SK-N-SH (cell line): ENCODE measurements around the gene SLC6A3. TPM values are rescaled to one million over a fixed set of nuclear protein-coding genes. Genes with fewer than 3 reads are reported as not detected.

ENCODE experiments used
- CTCF ChIA-PET: fragments of 300-600, 350-600 bp; formaldehyde crosslinking; extraction: SDS; loops from one replicate; lab custom pipeline; 2021; lab: Yijun Ruan, JAX
- POLR2A ChIA-PET: fragments of 350-600 bp; sonication (Branson Sonifier 250); formaldehyde crosslinking; extraction: SDS; loops from one replicate; lab custom pipeline; 2020; ENCODE audit warnings: antibody characterized with exemption, inconsistent platforms; lab: Yijun Ruan, JAX
- DNase-seq: peaks from one replicate; pipeline ENCODE4 v3.0.0; 2012
- H2AFZ ChIP-seq: fragments of 200-600 bp; sonication (generic); 2 replicates; pipeline ENCODE4 v1.8.1; 2016; ENCODE audit warnings: antibody characterized with exemption, mild to moderate bottlenecking, low read depth
- H3F3A ChIP-seq: fragments of 200-600 bp; sonication (generic); replicated peaks from 2 replicates; pipeline ENCODE3; 2016; ENCODE audit warnings: antibody characterized with exemption, mild to moderate bottlenecking; ENCODE audit not compliant: insufficient read depth
- H3K27ac ChIP-seq, 2 experiments: fragments of 200-500 bp in 1 of 2; fragments of 200-600 bp in 1 of 2; sonication (Bioruptor generic) in 1 of 2; sonication (generic), shearing (Covaris generic) in 1 of 2; 2 replicates each; pipeline versions ENCODE4 v1.5.1 to v1.6.1; 2014 to 2016; ENCODE audit warnings: low read depth in 2 of 2, inconsistent platforms in 1 of 2, low read length in 1 of 2, mild to moderate bottlenecking in 1 of 2, mixed read lengths in 1 of 2
- H3K27me3 ChIP-seq: fragments of 200-600 bp; sonication (generic), shearing (Covaris generic); 2 replicates; pipeline ENCODE4 v1.6.1; 2016; ENCODE audit warnings: mixed run types; ENCODE audit not compliant: insufficient read depth
- H3K36me3 ChIP-seq, 2 experiments: fragments of 200-500 bp in 1 of 2; fragments of 200-600 bp in 1 of 2; sonication (Bioruptor generic) in 1 of 2; sonication (generic) in 1 of 2; replicated peaks in 1 of 2; 2 replicates each; pipeline versions ENCODE3 to v1.5.1; 2014 to 2016; ENCODE audit warnings: low read length in 1 of 2, mild to moderate bottlenecking in 1 of 2; ENCODE audit not compliant: insufficient read depth in 2 of 2, control insufficient read depth in 1 of 2
- H3K4me1 ChIP-seq, 2 experiments: fragments of 200-500 bp in 1 of 2; fragments of 200-600 bp in 1 of 2; sonication (Bioruptor generic) in 1 of 2; sonication (generic), shearing (Covaris generic) in 1 of 2; 2 replicates each; pipeline versions ENCODE4 v1.5.1 to v1.6.1; 2014 to 2016; ENCODE audit warnings: low read depth in 1 of 2, low read length in 1 of 2, mixed run types in 1 of 2; ENCODE audit not compliant: insufficient read depth in 2 of 2, control insufficient read depth in 1 of 2
- H3K4me2 ChIP-seq: fragments of 200-600 bp; sonication (generic), shearing (Covaris generic); 2 replicates; pipeline ENCODE4 v1.6.1; 2017; ENCODE audit warnings: mixed run types
- H3K4me3 ChIP-seq, 2 experiments: fragments of 200-500 bp in 1 of 2; fragments of 200-600 bp in 1 of 2; sonication (Bioruptor generic) in 1 of 2; sonication (generic), shearing (Covaris generic) in 1 of 2; 2 replicates each; pipeline versions ENCODE4 v1.5.1 to v1.8.1; 2014 to 2016; ENCODE audit warnings: low read depth in 2 of 2, inconsistent platforms in 1 of 2, low read length in 1 of 2, mild to moderate bottlenecking in 1 of 2, mixed read lengths in 1 of 2, moderate library complexity in 1 of 2
- H3K79me2 ChIP-seq: fragments of 200-600 bp; sonication (generic); 2 replicates; pipeline ENCODE4 v1.8.1; 2017; ENCODE audit warnings: mild to moderate bottlenecking; ENCODE audit not compliant: insufficient read depth
- H3K9ac ChIP-seq: fragments of 200-600 bp; sonication (generic); 2 replicates; pipeline ENCODE4 v1.6.1; 2017; ENCODE audit warnings: mixed run types
- H3K9me2 ChIP-seq: fragments of 200-600 bp; sonication (generic); 2 replicates; pipeline ENCODE4 v1.6.1; 2017; ENCODE audit warnings: mixed run types
- H3K9me3 ChIP-seq: fragments of 200-600 bp; sonication (generic); 2 replicates; pipeline ENCODE4 v1.6.1; 2017; ENCODE audit warnings: mixed run types, mild to moderate bottlenecking, moderate library complexity
- H4K20me1 ChIP-seq: fragments of 200-600 bp; sonication (generic); 2 replicates; pipeline ENCODE4 v1.6.1; 2017; ENCODE audit warnings: mild to moderate bottlenecking, mixed run types; ENCODE audit not compliant: insufficient read depth
- ELF1 ChIP-seq: IDR thresholded peaks from 2 replicates; pipeline ENCODE4 v1.4.0; 2012
- FOXM1 ChIP-seq: IDR thresholded peaks from 2 replicates; pipeline ENCODE4 v1.4.0; 2012; ENCODE audit warnings: low read depth, mild to moderate bottlenecking
- GATA2 ChIP-seq: sonication (generic); formaldehyde crosslinking; IDR thresholded peaks from 2 replicates; pipeline ENCODE4 v1.5.0; 2020; ENCODE audit warnings: mild to moderate bottlenecking, missing genetic modification reagents
- JUND ChIP-seq: IDR thresholded peaks from 2 replicates; pipeline ENCODE4 v1.4.0; 2012
- MXI1 ChIP-seq: IDR thresholded peaks from 2 replicates; pipeline ENCODE4 v1.6.1; 2012; ENCODE audit warnings: mild to moderate bottlenecking, low read depth, low read length, improper control_type of control experiment
- NFIC ChIP-seq: IDR thresholded peaks from 2 replicates; pipeline ENCODE4 v1.4.0; 2012; ENCODE audit warnings: borderline replicate concordance
- RAD21 ChIP-seq: IDR thresholded peaks from 2 replicates; pipeline ENCODE4 v1.6.1; 2012; ENCODE audit warnings: mild to moderate bottlenecking, low read length
- RFX5 ChIP-seq: IDR thresholded peaks from 2 replicates; pipeline ENCODE4 v1.6.1; 2012; ENCODE audit warnings: mild to moderate bottlenecking, improper control_type of control experiment, low read length
- TAF1 ChIP-seq: IDR thresholded peaks from 2 replicates; pipeline ENCODE4 v1.6.1; 2012; ENCODE audit warnings: low read depth, mild to moderate bottlenecking, low read length, moderate library complexity, borderline replicate concordance
- TCF12 ChIP-seq: IDR thresholded peaks from 2 replicates; pipeline ENCODE4 v1.4.0; 2012
- TEAD4 ChIP-seq: IDR thresholded peaks from 2 replicates; pipeline ENCODE4 v1.4.0; 2012; ENCODE audit warnings: mild to moderate bottlenecking, borderline replicate concordance; ENCODE audit not compliant: insufficient read depth
- YY1 ChIP-seq: IDR thresholded peaks from 2 replicates; pipeline ENCODE4 v1.4.0; 2012; ENCODE audit warnings: low read depth, mild to moderate bottlenecking
- WGBS: methylation state at CpG from one replicate; pipeline ENCODE4 v1.1.6; 2017; ENCODE audit warnings: low lambda C conversion rate; 5-methylcytosine and 5-hydroxymethylcytosine counted together
- polyA plus RNA-seq, 3 experiments: library from polyadenylated mRNA; depleted of rRNA; stranded (reverse); fragments of >200 nt; gene quantifications; 2 replicates each; pipeline ENCODE4 v1.2.3, GENCODE V29; 2012
- TF ChIP-seq, protein P1 (sequence below): IDR thresholded peaks from 2 replicates; pipeline ENCODE4; 2012
- TF ChIP-seq, protein P2 (sequence below): IDR thresholded peaks from 2 replicates; pipeline ENCODE4 v1.4.0; 2012; ENCODE audit warnings: low read depth, borderline replicate concordance
- TF ChIP-seq, protein P3 (sequence below): IDR thresholded peaks from 2 replicates; pipeline ENCODE4 v1.4.0; 2012; ENCODE audit warnings: low read depth
- TF ChIP-seq, protein P4 (sequence below): IDR thresholded peaks from 2 replicates; pipeline ENCODE4 v1.4.0; 2012; ENCODE audit warnings: low read depth, borderline replicate concordance

Gene SLC6A3
- polyA plus RNA-seq, 1 of the 3 experiments (the other 2 are of a cell fraction), result not detected

DNA sequence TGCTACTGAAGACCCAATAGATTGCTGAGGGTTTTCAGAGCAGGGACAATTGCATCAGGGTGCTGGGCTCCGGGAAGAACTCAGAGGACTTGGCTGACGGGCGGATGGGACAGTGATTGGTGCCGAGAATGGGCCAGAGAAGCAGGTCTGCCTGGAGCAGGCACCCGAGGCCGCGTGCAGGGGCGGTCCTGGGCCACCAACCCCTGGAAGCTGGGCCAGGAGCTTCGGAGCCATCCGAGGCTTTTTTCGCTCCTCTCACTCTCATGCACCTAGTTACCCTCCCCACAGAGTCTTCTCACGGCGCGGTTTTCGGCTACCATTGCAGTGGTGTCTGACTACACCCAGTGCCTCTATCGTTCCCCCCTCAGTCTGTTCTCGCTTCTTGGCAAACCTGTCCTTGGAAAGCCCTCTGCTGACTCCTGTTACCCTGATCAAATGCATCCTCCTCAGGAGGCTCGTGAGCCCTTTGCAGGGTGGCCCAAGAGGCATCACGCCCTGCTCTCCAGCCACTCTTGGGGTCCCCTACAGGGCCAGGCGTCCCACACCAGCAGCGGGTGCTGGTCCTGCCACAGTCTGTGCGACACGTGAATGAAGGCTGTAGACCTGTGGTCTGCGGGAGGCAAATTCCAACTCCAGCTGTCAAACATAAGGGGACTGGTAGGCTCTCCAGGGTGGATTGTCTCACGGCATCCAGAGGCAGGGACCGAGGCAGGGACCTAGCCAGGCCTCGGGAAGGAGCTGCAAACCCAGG, 99.2 kb downstream of the SLC6A3 start:
- CTCF ChIA-PET, result interaction anchor here (1.1 to 1.5 kb wide), 2 partner anchors 12 to 34 kb away, joined by 3 to 5 read pairs; no protein-coding TSS in a partner anchor
- Histone ChIP-seq H2AFZ (no peak overlapping the region), H3K79me2 (peaks cover 42% of the 10 kb centered on the region)
- TF ChIP-seq, protein P1, sequence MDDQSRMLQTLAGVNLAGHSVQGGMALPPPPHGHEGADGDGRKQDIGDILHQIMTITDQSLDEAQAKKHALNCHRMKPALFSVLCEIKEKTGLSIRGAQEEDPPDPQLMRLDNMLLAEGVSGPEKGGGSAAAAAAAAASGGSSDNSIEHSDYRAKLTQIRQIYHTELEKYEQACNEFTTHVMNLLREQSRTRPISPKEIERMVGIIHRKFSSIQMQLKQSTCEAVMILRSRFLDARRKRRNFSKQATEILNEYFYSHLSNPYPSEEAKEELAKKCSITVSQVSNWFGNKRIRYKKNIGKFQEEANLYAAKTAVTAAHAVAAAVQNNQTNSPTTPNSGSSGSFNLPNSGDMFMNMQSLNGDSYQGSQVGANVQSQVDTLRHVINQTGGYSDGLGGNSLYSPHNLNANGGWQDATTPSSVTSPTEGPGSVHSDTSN, result no peak
- no peak for TF ChIP-seq RFX5
- TF ChIP-seq GATA2 (CRISPR knock-in tag), result no peak
- TF ChIP-seq, protein P2, sequence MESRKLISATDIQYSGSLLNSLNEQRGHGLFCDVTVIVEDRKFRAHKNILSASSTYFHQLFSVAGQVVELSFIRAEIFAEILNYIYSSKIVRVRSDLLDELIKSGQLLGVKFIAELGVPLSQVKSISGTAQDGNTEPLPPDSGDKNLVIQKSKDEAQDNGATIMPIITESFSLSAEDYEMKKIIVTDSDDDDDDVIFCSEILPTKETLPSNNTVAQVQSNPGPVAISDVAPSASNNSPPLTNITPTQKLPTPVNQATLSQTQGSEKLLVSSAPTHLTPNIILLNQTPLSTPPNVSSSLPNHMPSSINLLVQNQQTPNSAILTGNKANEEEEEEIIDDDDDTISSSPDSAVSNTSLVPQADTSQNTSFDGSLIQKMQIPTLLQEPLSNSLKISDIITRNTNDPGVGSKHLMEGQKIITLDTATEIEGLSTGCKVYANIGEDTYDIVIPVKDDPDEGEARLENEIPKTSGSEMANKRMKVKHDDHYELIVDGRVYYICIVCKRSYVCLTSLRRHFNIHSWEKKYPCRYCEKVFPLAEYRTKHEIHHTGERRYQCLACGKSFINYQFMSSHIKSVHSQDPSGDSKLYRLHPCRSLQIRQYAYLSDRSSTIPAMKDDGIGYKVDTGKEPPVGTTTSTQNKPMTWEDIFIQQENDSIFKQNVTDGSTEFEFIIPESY, result no peak
- TF ChIP-seq, all 33 proteins: peak for 0
- Histone ChIP-seq H3K4me3 (peak overlapping the region; percentile 98 to 100), H3K9me3 (no peaks in the 10 kb centered on the region), H3K27me3 (no peaks in the 10 kb centered on the region), H4K20me1 (no peaks in the 10 kb centered on the region; the same call in 1 of the 2 replicates), H3F3A (no peaks in the 10 kb centered on the region), H3K36me3 (peaks cover 12 to 21% of the 10 kb centered on the region in 2 experiments), H3K9ac (peak overlapping the region; percentile 98), H3K27ac (no peak overlapping the region), H3K4me2 (peak overlapping the region; percentile 91), H3K4me1 (peaks cover 0 to 18% of the 10 kb centered on the region in 2 experiments; a peak in 2 of 4 replicates), H3K9me2 (no peaks in the 10 kb centered on the region)
- no peak for DNase-seq
- POLR2A ChIA-PET, result no interaction called here
- WGBS, result 71% methylated on average over 22 of the region's 27 CpGs

DNA sequence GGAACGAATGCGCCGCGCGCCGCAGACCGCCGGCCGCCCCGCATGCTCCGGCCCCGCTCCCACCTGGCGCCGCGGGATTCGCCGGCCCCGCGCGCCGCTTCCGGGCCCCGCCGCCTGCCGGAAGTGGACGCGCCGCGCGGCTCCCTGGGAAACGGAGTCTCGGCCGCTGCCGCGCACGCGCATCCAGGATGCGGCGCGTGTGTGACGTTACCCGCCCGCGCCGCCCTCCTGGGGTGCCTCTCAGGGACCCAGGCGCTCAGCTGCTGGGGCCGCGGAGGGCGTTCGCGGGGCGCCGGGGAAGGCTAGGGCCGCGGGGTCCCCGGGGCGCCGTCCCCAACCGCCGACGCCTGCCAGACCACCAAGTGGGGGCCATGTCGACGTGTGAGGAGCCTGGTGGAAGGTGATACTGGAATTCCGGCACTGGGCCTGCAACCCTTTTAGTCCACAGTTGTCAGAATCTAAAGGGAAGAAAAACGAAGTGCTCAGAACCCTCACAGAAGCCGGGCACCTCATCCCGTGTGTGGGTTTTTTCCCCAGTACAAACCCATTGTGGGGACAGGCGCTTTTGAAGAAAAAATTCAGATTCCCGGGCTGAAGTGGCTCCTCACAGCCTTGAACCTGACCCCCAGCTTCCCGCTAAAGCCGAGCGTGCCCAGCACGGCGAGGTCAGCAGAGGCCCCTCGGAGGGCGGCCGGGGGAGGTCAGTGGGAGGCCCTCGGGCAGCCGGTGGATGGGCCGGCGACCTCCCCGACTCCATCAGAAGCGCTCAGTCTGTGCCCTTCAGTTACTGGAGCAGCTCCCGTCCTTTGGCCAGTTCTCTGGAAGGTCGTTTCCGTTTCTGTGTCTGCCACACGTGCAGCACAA, 100.0 kb downstream of the SLC6A3 start, which contains the start of gene CLPTM1L:
Gene CLPTM1L, minus strand, starts transcription at position 125 of the 864 bp plus-strand sequence. CDS start 258 bp downstream, outside the sequence.
- Histone ChIP-seq H3K36me3 (peaks cover 12 to 26% of the 10 kb centered on the region in 2 experiments), H3F3A (no peaks in the 10 kb centered on the region), H3K79me2 (peaks cover 46% of the 10 kb centered on the region), H3K4me1 (peaks cover 0 to 18% of the 10 kb centered on the region in 2 experiments; a peak in 2 of 4 replicates), H3K9me2 (no peaks in the 10 kb centered on the region), H3K4me3 (peak within 1 kb of the TSS; percentile 98 to 100), H3K27me3 (no peaks in the 10 kb centered on the region), H3K9ac (peak within 1 kb of the TSS; percentile 98), H3K4me2 (peak within 1 kb of the TSS; percentile 91), H3K27ac (peak within 1 kb of the TSS; percentile 56 to 64; a peak in 3 of 4 replicates), H4K20me1 (no peaks in the 10 kb centered on the region; the same call in 1 of the 2 replicates), H3K9me3 (no peaks in the 10 kb centered on the region), H2AFZ (peak within 1 kb of the TSS; percentile 87)
- POLR2A ChIA-PET, result interaction anchor here (1.2 kb wide), 1 partner anchor 41 kb away, joined by 3 read pairs; no protein-coding TSS in a partner anchor
- CTCF ChIA-PET, result interaction anchor here (0.9 to 1.5 kb wide), 3 partner anchors 13 to 300 kb away, joined by 3 to 5 read pairs (median 5); no protein-coding TSS in a partner anchor
- peak; percentile 99 for DNase-seq
- 1% methylated on average over 28 of the region's 87 CpGs for WGBS
- TF ChIP-seq FOXM1 (no peak), TAF1 (0 out of 2 replicates have a peak, but pooled peaks have one; percentile 23), RFX5 (no peak), ELF1 (peak; percentile 79), MXI1 (peak; percentile 66), TEAD4 (no peak), RAD21 (no peak), TCF12 (no peak), YY1 (no peak), JUND (no peak), NFIC (no peak)
- TF ChIP-seq, protein P2, result no peak
- TF ChIP-seq, protein P3, sequence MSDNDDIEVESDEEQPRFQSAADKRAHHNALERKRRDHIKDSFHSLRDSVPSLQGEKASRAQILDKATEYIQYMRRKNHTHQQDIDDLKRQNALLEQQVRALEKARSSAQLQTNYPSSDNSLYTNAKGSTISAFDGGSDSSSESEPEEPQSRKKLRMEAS, result peak; percentile 44
- TF ChIP-seq, protein P4, sequence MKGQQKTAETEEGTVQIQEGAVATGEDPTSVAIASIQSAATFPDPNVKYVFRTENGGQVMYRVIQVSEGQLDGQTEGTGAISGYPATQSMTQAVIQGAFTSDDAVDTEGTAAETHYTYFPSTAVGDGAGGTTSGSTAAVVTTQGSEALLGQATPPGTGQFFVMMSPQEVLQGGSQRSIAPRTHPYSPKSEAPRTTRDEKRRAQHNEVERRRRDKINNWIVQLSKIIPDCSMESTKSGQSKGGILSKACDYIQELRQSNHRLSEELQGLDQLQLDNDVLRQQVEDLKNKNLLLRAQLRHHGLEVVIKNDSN, result no peak
